ENCODE results near the gene ADCK2. TPM values are rescaled to one million over a fixed set of nuclear protein-coding genes. Genes with fewer than 3 reads are reported as not detected.
"Not testable (repeated sequence)": the region's sequence is repeated elsewhere in the genome, so short reads cannot be mapped to it uniquely, and the experiment has no call there.

ADCK2 gene
- total RNA-seq, 2 experiments from 2014 or later: 31.9 to 32.2 TPM

- CTCF ChIA-PET: no interaction called here
- POLR2A ChIA-PET: no interaction called here
Measured at GRCh38 chr7:140714331-140715040, 41.7 kb downstream of the ADCK2 start.

DNA sequence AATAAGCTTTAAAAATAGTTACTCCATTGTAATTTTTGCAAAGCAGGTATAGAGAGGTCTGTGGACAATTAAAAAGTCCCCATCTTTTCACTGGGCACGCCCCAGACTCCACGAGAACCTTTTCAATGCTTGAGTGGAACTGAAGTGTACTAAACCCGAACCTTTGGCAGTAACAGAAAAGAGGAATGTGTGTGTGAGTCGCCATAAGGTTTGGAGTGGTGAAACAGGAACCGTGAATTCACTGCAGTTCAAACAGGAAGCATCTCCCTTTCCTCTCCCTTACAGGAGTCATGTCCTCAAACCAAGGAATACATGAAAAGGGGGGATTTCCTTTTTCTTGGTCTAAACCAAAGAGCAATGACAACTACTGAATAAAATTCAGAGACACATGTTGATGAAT, 47.0 kb downstream of the ADCK2 start:
- CTCF ChIA-PET: interaction anchor here (1.2 kb wide), 1 partner anchor 134 kb away, joined by 3 read pairs; no protein-coding TSS in a partner anchor
- POLR2A ChIA-PET: no interaction called here

GRCh38 chr7:140722254-140722653, 49.5 kb downstream of the ADCK2 start:
- POLR2A ChIA-PET: no interaction called here

DNA sequence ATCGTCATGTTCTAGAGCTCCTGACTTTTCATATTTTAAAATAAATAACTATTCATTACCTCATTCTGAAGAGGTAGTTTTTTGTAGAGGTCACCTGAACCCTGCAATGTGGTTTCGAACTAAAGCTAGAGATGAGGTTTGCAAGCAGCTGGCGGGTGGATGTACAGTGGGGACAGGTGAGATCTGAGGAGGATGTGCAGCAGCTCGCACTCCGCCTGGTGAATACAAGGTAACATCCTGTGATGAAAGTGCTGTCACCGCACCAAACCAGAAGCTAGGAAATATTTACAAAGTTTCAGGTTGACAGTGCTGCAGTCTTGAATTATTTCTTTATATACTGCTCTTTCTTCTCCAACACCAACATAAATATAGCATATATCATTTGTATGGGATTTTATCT, 50.3 kb downstream of the ADCK2 start:
- POLR2A ChIA-PET: no interaction called here
- CTCF ChIA-PET: interaction anchor here (0.6 kb wide), 1 partner anchor 809 kb away, joined by 3 read pairs; no protein-coding TSS in a partner anchor

More at GRCh38 chr7:140722254-140722653, 49.5 kb downstream of the ADCK2 start:
- CTCF ChIA-PET: interaction anchor here (0.6 kb wide), 1 partner anchor 810 kb away, joined by 3 read pairs; no protein-coding TSS in a partner anchor

GRCh38 chr7:140723574-140723973, 50.8 kb downstream of the ADCK2 start:
- ChIA-PET CTCF (interaction anchor here (0.5 kb wide), 1 partner anchor 273 kb away, joined by 3 read pairs; no protein-coding TSS in a partner anchor), POLR2A (no interaction called here)

GRCh38 chr7:140724706-140725105, 52.0 kb downstream of the ADCK2 start:
- ChIA-PET CTCF (no interaction called here), POLR2A (no interaction called here)

GRCh38 chr7:140726281-140726680, 53.5 kb downstream of the ADCK2 start:
- ChIA-PET POLR2A (interaction anchor here (0.6 kb wide), 1 partner anchor 199 kb away, joined by 3 read pairs; no protein-coding TSS in a partner anchor), CTCF (no interaction called here)

GRCh38 chr7:140732416-140732815, 59.7 kb downstream of the ADCK2 start:
- ChIA-PET CTCF (no interaction called here), POLR2A (no interaction called here)

GRCh38 chr7:140734096-140734495, 61.4 kb downstream of the ADCK2 start:
- ChIA-PET POLR2A (no interaction called here), CTCF (no interaction called here)

- ChIA-PET POLR2A (no interaction called here), CTCF (interaction anchor here (1.1 kb wide), 1 partner anchor 102 kb away, joined by 3 read pairs; no protein-coding TSS in a partner anchor)
Measured at GRCh38 chr7:140734729-140735128, 62.0 kb downstream of the ADCK2 start.

DNA sequence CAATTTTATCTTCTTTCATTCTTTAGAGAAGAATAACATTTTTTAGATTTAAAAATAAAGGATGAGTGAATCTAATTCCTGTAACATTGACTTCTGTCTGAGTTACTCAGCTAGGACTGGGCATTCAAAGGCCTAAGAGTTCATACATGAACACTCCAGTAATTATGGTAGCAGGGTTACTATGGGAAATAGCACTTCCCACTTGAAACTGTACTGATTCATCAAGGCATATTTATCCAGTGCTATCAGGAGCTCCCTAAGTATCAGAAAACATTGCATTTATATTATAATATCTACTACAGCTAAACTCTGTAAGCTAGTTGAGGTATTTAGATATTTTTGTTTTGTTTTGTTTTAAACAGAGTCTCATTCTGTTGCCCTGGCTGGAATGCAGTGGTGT, 65.5 kb downstream of the ADCK2 start:
- CTCF ChIA-PET: no interaction called here
- POLR2A ChIA-PET: no interaction called here

- POLR2A ChIA-PET, CTCF ChIA-PET: not testable (repeated sequence)
Measured at GRCh38 chr7:140743255-140743654, 70.5 kb downstream of the ADCK2 start.

GRCh38 chr7:140744005-140744404, 71.3 kb downstream of the ADCK2 start:
- ChIA-PET POLR2A (no interaction called here), CTCF (no interaction called here)

Other genes starting within 250 kb of the ADCK2 start
- 10 to 100 TPM; 46.9 to 54.4 TPM for gene MKRN1, start 193.4 kb upstream of the ADCK2 start, total RNA-seq
- gene DENND2A, start 32.1 kb upstream of the ADCK2 start, total RNA-seq: not detected
- gene NDUFB2, start 23.8 kb downstream of the ADCK2 start, total RNA-seq: 100 to 1,000 TPM; 198 to 214 TPM

All from activated CD8-positive, alpha-beta memory T cell treated with anti-CD3 and anti-CD28 coated beads for 36 hours (primary cell).